ENCODE results near the gene TUSC2. TPM values are rescaled to one million over a fixed set of nuclear protein-coding genes. Genes with fewer than 3 reads are reported as not detected.

TUSC2 gene
- total and polyA plus RNA-seq, 2 experiments from 2014 or later = 41.6 to 71.0 TPM

- H2AFZ ChIP-seq = no peak overlapping the region
- Mint-ChIP-seq H3K9me3 (no peaks in the 10 kb centered on the region), H3K4me1 (peaks cover 46% of the 10 kb centered on the region), H3K27ac (peak overlapping the region; percentile 59), H3K27me3 (ENCODE audit: insufficient read depth, low read depth, poor library complexity) (peaks cover 14% of the 10 kb centered on the region), H3K36me3 (ENCODE audit: low read depth) (peaks cover 38% of the 10 kb centered on the region), H3K4me3 (peak overlapping the region; percentile 86)
- H3K79me2 ChIP-seq (replicated peaks; ENCODE audit: insufficient read depth) = peaks cover 39% of the 10 kb centered on the region
- peak overlapping the region; percentile 88; the same call in 1 of the 2 replicates for H3K27ac ChIP-seq (ENCODE audit: low read depth)
- H3K9me2 ChIP-seq (ENCODE audit: insufficient read depth) = no peaks in the 10 kb centered on the region
- H4K20me1 ChIP-seq (replicated peaks; ENCODE audit: insufficient read depth) = peaks cover 13% of the 10 kb centered on the region; the same call in 1 of the 2 replicates
- TF ChIP-seq CREB1 (CRISPR knock-in tag; IDR thresholded peaks at IDR 0.05; ENCODE audit: low read depth) = no peak
- TF ChIP-seq REST (IDR thresholded peaks at IDR 0.05; ENCODE audit: unreplicated experiment) = no peak
- TF ChIP-seq JUNB (IDR thresholded peaks at IDR 0.05; ENCODE audit: unreplicated experiment) = no peak
- TF ChIP-seq ZNF331 (CRISPR knock-in tag; IDR thresholded peaks at IDR 0.05; ENCODE audit: low read depth) = no peak
- TF ChIP-seq ZNF114 (CRISPR knock-in tag; IDR thresholded peaks at IDR 0.05) = no peak
- no peak for TF ChIP-seq ZNF462 (CRISPR knock-in tag; IDR thresholded peaks at IDR 0.05)
- TF ChIP-seq, protein P1, sequence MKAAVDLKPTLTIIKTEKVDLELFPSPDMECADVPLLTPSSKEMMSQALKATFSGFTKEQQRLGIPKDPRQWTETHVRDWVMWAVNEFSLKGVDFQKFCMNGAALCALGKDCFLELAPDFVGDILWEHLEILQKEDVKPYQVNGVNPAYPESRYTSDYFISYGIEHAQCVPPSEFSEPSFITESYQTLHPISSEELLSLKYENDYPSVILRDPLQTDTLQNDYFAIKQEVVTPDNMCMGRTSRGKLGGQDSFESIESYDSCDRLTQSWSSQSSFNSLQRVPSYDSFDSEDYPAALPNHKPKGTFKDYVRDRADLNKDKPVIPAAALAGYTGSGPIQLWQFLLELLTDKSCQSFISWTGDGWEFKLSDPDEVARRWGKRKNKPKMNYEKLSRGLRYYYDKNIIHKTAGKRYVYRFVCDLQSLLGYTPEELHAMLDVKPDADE (IDR thresholded peaks at IDR 0.05) = no peak
- no peak for TF ChIP-seq EZH2 (IDR thresholded peaks at IDR 0.05; ENCODE audit: low read depth, unreplicated experiment)
- no peak for TF ChIP-seq STAT1 (IDR thresholded peaks at IDR 0.05; ENCODE audit: unreplicated experiment)
- no peak for TF ChIP-seq CTCF (conservative IDR thresholded peaks at IDR 0.05; ENCODE audit: low read depth in 2 of 2)
- TF ChIP-seq EZH2phosphoT487 (IDR thresholded peaks at IDR 0.05; ENCODE audit: unreplicated experiment) = no peak
- no peak for TF ChIP-seq NANOG (IDR thresholded peaks at IDR 0.05; ENCODE audit: borderline replicate concordance)
- peak overlapping the region; percentile 99 for H3K4me2 ChIP-seq
- H3K27me3 ChIP-seq (ENCODE audit: insufficient read depth) = no peaks in the 10 kb centered on the region
- DNase-seq (ENCODE audit: low spot score) = no peak
- peaks cover 23% of the 10 kb centered on the region; the same call in 1 of the 2 replicates for H3F3A ChIP-seq (replicated peaks; ENCODE audit: low read depth)
- H3K4me1 ChIP-seq (ENCODE audit: insufficient read depth) = peaks cover 21% of the 10 kb centered on the region
- peaks cover 8% of the 10 kb centered on the region for H3K36me3 ChIP-seq (ENCODE audit: insufficient read depth)
- no peak for ATAC-seq
- peak overlapping the region; percentile 97 for H3K4me3 ChIP-seq
These were observed 4.9 kb downstream of the TUSC2 start for GRCh38 chr3:50323092-50323600.

Measured in GM23338 (cell line).